Measurements from ENCODE around the gene PLPPR2. TPM values are rescaled to one million over a fixed set of nuclear protein-coding genes. Genes with fewer than 3 reads are reported as not detected.

PLPPR2 gene
- total RNA-seq: 3.8 and 5.5 TPM in 2 replicates

GRCh38 chr19:11355160-11356073 lies at the start of gene PLPPR2:
PLPPR2 (plus strand) TSS chr19:11355432; CDS start chr19:11357674, 2,242 bp downstream.

GRCh38 chr19:11339254-11340098 lies 15.8 kb upstream of the PLPPR2 start, which contains the start of gene RAB3D:
RAB3D (minus strand) TSS chr19:11339657; CDS start chr19:11337399, 2,258 bp downstream.

GRCh38 chr19:11346104-11346940 lies 8.9 kb upstream of the PLPPR2 start, which contains the start of the genes CCDC159 and TMEM205:
CCDC159 (plus strand) TSS chr19:11346519; CDS start chr19:11346607, 88 bp downstream.
TMEM205 (minus strand) TSS chr19:11346268; CDS start chr19:11345619, 649 bp downstream.

GRCh38 chr19:11374433-11375142 lies 19.4 kb downstream of the PLPPR2 start, which contains the start of gene SWSAP1:
SWSAP1 (plus strand) TSS chr19:11374666; CDS start chr19:11374681, 15 bp downstream.

Other genes with a start within 250 kb of the PLPPR2 start
- 0.34 and 0.43 TPM in 2 replicates for gene SPC24, start 199.7 kb upstream of the PLPPR2 start, total RNA-seq
- 8.2 and 14.7 TPM in 2 replicates for gene KANK2, start 157.9 kb upstream of the PLPPR2 start, total RNA-seq
- not detected in 2 replicates for gene ANGPTL8, start 115.8 kb upstream of the PLPPR2 start, total RNA-seq
- gene DOCK6, start 92.9 kb upstream of the PLPPR2 start, total RNA-seq: 20.2 and 45.5 TPM in 2 replicates
- not detected in 2 replicates for gene TSPAN16, start 59.3 kb upstream of the PLPPR2 start, total RNA-seq
- 75.5 and 131 TPM in 2 replicates for gene RAB3D, start 15.8 kb upstream of the PLPPR2 start, total RNA-seq
- gene TMEM205, start 9.2 kb upstream of the PLPPR2 start, total RNA-seq: 48.2 and 91.9 TPM in 2 replicates
- 4.1 and 10.9 TPM in 2 replicates for gene CCDC159, start 8.9 kb upstream of the PLPPR2 start, total RNA-seq
- gene SWSAP1, start 19.2 kb downstream of the PLPPR2 start, total RNA-seq: 0.57 and 0.68 TPM in 2 replicates
- 0.68 and 0.71 TPM in 2 replicates for gene EPOR, start 28.9 kb downstream of the PLPPR2 start, total RNA-seq
- gene RGL3, start 63.9 kb downstream of the PLPPR2 start, total RNA-seq: 0.21 TPM in 1 of 2 replicates, not detected in the other
- gene ODAD3, start 79.7 kb downstream of the PLPPR2 start, total RNA-seq: 0.07 TPM in 1 of 2 replicates, not detected in the other
- gene PRKCSH, start 80.2 kb downstream of the PLPPR2 start, total RNA-seq: 94.0 and 217 TPM in 2 replicates
- not detected in 2 replicates for gene ELAVL3, start 125.6 kb downstream of the PLPPR2 start, total RNA-seq
- gene ZNF653, start 150.4 kb downstream of the PLPPR2 start, total RNA-seq: 4.3 and 4.8 TPM in 2 replicates
- gene ECSIT, start 173.7 kb downstream of the PLPPR2 start, total RNA-seq: 28.5 and 34.9 TPM in 2 replicates
- gene CNN1, start 183.4 kb downstream of the PLPPR2 start, total RNA-seq: 2.3 TPM in 1 of 2 replicates, not detected in the other
- 23.3 and 25.6 TPM in 2 replicates for gene ELOF1, start 203.8 kb downstream of the PLPPR2 start, total RNA-seq
- 8.9 and 52.9 TPM in 2 replicates for gene ACP5, start 222.2 kb downstream of the PLPPR2 start, total RNA-seq
- 20.8 and 25.8 TPM in 2 replicates for gene ZNF627, start 242.1 kb downstream of the PLPPR2 start, total RNA-seq

Data from nasal cavity respiratory epithelium epithelial cell of viscerocranial mucosa (primary cell).